C4-2B (cell line): ENCODE results near the gene NKPD1.
"Not testable (repeated sequence)": the region's sequence is repeated elsewhere in the genome, so short reads cannot be mapped to it uniquely, and the experiment has no call there.

ENCODE experiments used
- H3K27ac ChIP-seq: fragments of 450-650 bp; 2 replicates; pipeline ENCODE4 v1.5.1; 2017
- ZFX ChIP-seq: fragments of 450-650 bp; IDR thresholded peaks from 2 replicates; pipeline ENCODE4 v1.6.1; 2017
- TF ChIP-seq, protein P1 (sequence below): fragments of 450-650 bp; conservative IDR thresholded peaks from 2 replicates; pipeline ENCODE4 v1.5.1; 2017; ENCODE audit warnings: mild to moderate bottlenecking

NKPD1 gene

DNA sequence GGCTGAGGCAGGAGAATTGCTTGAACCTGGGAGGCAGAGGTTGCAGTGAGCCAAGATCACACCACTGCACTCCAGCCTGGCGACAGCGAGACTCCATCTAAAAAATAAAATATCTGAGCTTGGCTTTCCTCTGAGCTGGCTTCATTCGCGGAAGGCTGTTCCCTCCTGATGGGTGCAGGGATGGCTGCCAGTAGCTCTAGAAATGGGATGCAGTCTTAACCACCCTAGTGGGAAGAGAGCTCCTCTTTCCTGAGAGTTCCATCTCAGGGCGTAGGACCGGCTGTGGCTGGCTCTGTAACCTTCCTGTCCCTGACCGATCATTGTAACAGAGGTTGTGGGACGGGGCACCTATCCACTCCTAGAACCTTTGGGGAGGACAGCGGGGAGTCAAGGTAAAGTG is 35.4 kb downstream of the NKPD1 start:
- no peak overlapping the region for H3K27ac ChIP-seq
- no peak for TF ChIP-seq ZFX
- TF ChIP-seq, protein P1, sequence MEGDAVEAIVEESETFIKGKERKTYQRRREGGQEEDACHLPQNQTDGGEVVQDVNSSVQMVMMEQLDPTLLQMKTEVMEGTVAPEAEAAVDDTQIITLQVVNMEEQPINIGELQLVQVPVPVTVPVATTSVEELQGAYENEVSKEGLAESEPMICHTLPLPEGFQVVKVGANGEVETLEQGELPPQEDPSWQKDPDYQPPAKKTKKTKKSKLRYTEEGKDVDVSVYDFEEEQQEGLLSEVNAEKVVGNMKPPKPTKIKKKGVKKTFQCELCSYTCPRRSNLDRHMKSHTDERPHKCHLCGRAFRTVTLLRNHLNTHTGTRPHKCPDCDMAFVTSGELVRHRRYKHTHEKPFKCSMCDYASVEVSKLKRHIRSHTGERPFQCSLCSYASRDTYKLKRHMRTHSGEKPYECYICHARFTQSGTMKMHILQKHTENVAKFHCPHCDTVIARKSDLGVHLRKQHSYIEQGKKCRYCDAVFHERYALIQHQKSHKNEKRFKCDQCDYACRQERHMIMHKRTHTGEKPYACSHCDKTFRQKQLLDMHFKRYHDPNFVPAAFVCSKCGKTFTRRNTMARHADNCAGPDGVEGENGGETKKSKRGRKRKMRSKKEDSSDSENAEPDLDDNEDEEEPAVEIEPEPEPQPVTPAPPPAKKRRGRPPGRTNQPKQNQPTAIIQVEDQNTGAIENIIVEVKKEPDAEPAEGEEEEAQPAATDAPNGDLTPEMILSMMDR: no peak

DNA sequence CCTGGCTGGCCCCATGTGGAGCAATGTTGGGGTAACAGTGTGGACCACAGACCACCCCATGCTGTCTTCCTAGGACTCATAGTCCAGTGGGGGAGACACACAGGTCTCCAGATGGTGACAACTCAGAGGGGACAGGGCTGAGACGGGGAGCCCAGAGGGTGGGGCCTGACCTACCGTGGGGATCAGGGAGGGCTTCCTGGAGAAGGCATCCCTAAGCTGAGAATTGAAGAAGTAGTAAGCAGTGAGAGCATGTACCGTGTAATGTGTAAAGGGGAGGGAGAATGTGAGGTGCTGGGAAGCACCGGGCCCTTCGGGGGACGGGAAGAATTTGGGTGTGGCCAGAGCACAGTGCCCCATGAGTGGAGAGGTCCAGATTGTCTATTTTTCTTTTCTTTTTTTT is 36.8 kb downstream of the NKPD1 start:
- peak overlapping the region; percentile 11; the same call in 1 of the 2 replicates for H3K27ac ChIP-seq
- TF ChIP-seq, protein P1: no peak
- no peak for TF ChIP-seq ZFX

DNA sequence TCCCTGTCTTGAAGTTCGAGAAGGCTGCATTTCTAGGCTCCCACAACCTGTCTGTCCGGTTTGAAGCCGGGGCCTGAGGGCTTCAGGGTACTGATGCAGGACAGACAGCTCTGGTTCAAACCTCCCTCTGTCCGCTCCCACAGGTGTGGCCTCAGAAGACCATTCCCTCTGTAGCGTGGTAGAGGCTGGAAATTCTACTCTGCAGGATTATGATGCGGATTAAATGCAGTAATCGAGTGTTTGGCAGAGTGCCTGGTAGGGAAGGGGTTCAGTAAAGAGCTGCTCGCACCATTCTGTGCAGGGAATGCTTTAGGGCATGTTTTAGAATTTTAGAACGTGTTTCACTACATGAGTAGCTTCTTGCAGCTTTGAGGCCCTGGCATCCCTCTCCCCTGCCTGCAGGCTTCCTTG is 37.3 kb downstream of the NKPD1 start:
- TF ChIP-seq ZFX: no peak
- TF ChIP-seq, protein P1: no peak
- H3K27ac ChIP-seq: peak overlapping the region; percentile 11; the same call in 1 of the 2 replicates

DNA sequence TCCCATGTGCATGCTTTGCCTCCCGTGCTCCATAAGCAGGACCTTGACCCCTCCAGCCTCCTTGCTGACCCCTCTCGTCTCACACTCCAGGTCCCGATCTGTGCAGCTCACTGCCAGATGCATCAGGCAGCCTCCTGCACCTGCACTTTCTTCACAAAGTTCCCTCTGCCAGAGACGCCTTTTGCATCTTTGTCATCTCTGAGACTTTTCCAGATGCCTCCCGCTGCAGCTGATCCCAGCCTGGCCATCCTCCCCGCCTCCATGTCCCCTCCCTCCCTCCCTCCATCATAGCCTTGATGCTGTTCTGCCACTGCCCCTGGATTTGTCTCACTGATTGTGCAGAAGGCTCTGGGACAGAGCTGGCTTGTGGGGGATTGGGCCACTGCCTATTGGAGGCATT is 38.0 kb downstream of the NKPD1 start:
- TF ChIP-seq ZFX: no peak
- H3K27ac ChIP-seq: no peak overlapping the region

DNA sequence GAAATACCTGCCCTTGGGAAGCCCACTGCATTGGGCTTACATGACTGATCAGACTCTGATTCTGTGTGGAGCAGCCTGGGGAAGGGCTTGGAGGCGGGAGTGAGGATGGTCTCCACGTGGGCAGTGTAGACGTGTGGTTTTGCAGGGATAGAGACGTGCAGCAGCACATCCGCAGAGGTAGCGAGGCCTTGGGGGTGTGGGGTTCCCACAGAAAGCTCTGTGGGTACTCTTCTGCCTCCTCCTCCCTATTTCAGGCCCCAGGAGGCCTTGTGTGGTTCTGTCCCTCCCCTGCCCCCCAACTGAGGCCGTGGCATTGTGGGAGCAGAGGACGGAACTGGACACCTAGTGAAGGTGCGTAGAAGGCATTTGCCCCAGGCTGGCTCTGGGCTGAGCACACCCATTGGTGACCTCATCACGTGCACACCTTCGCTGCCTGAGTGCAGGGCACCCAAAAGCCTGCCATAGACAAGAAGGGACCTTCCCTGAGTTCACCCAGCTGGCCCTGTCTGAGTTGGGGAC is 38.9 kb downstream of the NKPD1 start:
- TF ChIP-seq, protein P1: no peak
- no peak for TF ChIP-seq ZFX
- H3K27ac ChIP-seq: no peak overlapping the region

DNA sequence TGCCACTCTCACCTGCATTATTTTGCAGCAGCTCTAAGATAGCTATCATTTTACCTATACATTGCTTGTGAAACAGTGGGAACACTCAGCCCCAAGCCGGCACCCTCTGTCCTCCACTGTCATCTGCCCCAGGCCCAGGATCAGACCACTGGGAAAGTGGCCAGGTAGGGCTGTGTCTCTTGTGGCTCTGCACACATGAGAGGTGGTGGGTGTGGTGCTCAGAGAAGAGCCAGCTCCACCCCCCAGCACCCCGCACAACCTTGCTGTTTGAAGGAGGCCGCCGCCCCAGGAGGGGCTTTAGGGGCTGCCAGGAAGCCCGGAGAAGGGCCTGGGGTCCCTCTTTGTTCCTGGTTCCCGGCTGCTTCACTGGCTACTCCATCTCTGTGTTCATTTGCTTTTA is 41.2 kb downstream of the NKPD1 start:
- TF ChIP-seq, protein P1: no peak
- no peak for TF ChIP-seq ZFX
- H3K27ac ChIP-seq: no peak overlapping the region

DNA sequence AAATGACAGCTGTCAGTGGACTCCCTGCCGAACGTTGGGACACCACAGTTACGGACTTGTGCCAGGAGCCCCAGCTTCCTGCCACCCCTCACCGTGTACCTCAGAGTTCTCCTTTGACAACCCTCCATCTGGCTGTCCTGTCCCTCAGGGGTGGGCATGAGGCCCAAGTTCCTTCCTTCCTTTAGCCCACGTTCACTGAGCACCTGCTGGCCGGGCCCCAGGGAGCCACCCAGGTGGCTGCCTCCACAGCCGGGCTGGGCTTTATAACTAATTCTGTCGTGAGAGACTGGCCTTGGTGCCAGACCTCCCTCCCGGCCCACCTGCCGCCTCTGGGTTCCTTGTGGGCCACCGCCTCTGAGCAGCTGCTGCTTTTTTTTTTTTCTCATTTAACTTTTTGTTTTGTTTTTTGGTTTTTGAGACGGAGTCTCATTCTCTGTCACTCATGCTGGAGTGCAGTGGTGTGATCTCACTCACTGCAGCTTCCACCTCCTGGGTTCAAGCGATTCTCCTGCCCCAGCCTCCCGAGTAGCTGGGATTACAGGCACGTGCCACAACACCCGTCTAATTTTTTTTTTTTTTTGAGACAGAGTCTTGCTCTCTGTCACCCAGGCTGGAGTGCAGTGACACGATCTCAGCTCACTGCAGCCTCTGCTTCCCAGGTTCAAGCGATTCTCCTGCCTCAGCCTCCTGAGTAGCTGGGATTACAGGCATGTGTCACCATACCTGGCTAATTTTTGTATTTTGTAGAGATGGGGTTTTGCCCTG is 42.0 kb downstream of the NKPD1 start:
- not testable (repeated sequence) for H3K27ac ChIP-seq

DNA sequence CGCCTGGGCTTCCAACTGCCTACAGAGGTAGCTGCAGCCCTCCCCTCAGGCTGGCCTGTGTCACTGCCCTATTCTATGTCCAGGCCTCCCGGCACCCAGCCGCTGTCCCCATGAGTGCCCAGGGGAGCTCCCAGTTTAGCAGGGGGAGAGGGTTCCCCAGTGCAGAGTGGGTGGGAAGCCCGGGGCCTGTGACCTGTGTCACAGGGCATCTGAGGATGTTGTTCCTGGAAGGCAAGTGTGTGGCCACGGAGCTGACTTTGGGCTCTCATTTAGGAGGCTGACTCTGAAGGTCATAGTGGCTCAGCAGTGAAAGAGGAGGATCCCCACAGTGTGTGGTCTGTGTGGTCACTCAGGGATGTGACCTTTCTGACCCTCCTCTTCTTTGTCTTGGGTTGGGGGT is 42.7 kb downstream of the NKPD1 start:
- TF ChIP-seq, protein P1: no peak
- TF ChIP-seq ZFX: no peak
- no peak overlapping the region for H3K27ac ChIP-seq
